Right lobe of liver (tissue), 6 donors: Measurements from ENCODE around the gene HOXD1. TPM values are rescaled to one million over a fixed set of nuclear protein-coding genes. Genes with fewer than 3 reads are reported as not detected.

Experiments used
- ATAC-seq, 4 donors: fragments of 200-7000 bp; cut with Tn5 transposase; one replicate each; pipeline ENCODE4 v1.9.1; 2020; ENCODE audit warnings: mild to moderate bottlenecking in 4 of 4, moderate library complexity in 4 of 4
- DNase-seq, 3 donors: peaks; one replicate each; pipeline ENCODE4 v3.0.0-alpha.2; 2020
- H3K27ac ChIP-seq, 3 donors: fragments of 200-600 bp; one replicate each; pipeline ENCODE4 v1.8.0; 2022
- H3K27me3 ChIP-seq, 2 donors: fragments of 200-600 bp; one replicate each; pipeline ENCODE4 v1.8.0; 2022
- H3K36me3 ChIP-seq, 4 donors: fragments of 200-600 bp; sonication (generic) in 1 of 4; one replicate each; pipeline versions ENCODE4 v1.5.1 to v1.8.0; 2017 to 2022; ENCODE audit warnings: control low read depth in 1 of 4
- H3K4me1 ChIP-seq, 4 donors: fragments of 200-600 bp; sonication (generic) in 1 of 4; one replicate each; pipeline versions ENCODE4 v1.5.1 to v1.8.0; 2017 to 2022; ENCODE audit warnings: control low read depth in 1 of 4
- H3K4me3 ChIP-seq, 3 donors: fragments of 200-600 bp; one replicate each; pipeline ENCODE4 v1.8.0; 2022
- H3K9me3 ChIP-seq, 4 donors: fragments of 200-600 bp; sonication (generic) in 1 of 4; one replicate each; pipeline versions ENCODE4 v1.5.1 to v1.8.0; 2017 to 2022; ENCODE audit warnings: control low read depth in 1 of 4
- CTCF ChIP-seq, 4 donors: fragments of 200-600 bp in 3 of 4; fragments of 450-650 bp in 1 of 4; IDR thresholded peaks; one replicate each; pipeline versions ENCODE4 v1.5.1 to v1.8.0; 2016 to 2022; ENCODE audit warnings: antibody characterized with exemption in 4 of 4, mild to moderate bottlenecking in 2 of 4
- POLR2A ChIP-seq: fragments of 450-650 bp; IDR thresholded peaks from one replicate; pipeline ENCODE4 v1.6.1; 2017; ENCODE audit warnings: antibody characterized with exemption, mild to moderate bottlenecking
- WGBS: methylation state at CpG from one replicate; pipeline ENCODE4 v1.1.6; 2018; ENCODE audit warnings: low coverage, low lambda C conversion rate; ENCODE audit not compliant: insufficient coverage; ENCODE audit errors: missing lambda C conversion rate; 5-methylcytosine and 5-hydroxymethylcytosine counted together
- intact Hi-C, 2 donors: fragments of 100-400 bp; cut with DNase I; formaldehyde crosslinking; loops; one replicate each; pipeline versions ENCODE4 v1.11.2 to v1.14.1; 2022
- total RNA-seq, 6 experiments: library from RNA; depleted of rRNA in 2 of 6; stranded (reverse); fragments of >200 nt in 2 of 6; fragmentation: NEBNext Ultra II Directional in 3 of 6; extraction: Animal tissue kit (Norgen Biotek cat#: 25700) in 3 of 6; gene quantifications; one replicate each; pipeline versions ENCODE4 v1.1.0 to v1.2.4, GENCODE V29; 2016 to 2023
- donor health status: DM: no; HTN: yes; CAD: no.
- donor health status: DM: no; HTN: no; CAD: no.
- donor health status: DM: no; HTN: no; CAD: no.
- donor health status: DM: no; HTN: yes; CAD: no.
- donor health status: DM: no; HTN: yes; CAD: no.

The HOXD1 gene
- total RNA-seq, 6 experiments from 2014 or later = not detected

GRCh38 chr2:176172895-176173566, 15.4 kb upstream of the HOXD1 start:
- Histone ChIP-seq H3K27me3 (peaks cover 20 to 59% of the 10 kb centered on the region in 2 donors), H3K27ac (no peak overlapping the region), H3K4me3 (no peak overlapping the region), H3K4me1 (no peaks in the 10 kb centered on the region), H3K9me3 (no peaks in the 10 kb centered on the region), H3K36me3 (no peaks in the 10 kb centered on the region)
- no peak for ATAC-seq
- intact Hi-C loops = no loop called here
- DNase-seq = no peak
- 15% methylated on average over 14 of the region's 14 CpGs for WGBS
- TF ChIP-seq CTCF (IDR thresholded peaks at IDR 0.05) (no peak), POLR2A (no peak)

- H3K27ac ChIP-seq = no peak overlapping the region
- TF ChIP-seq CTCF (IDR thresholded peaks at IDR 0.05) (no peak), POLR2A (no peak)
- no peaks in the 10 kb centered on the region for H3K4me1 ChIP-seq
- no peak overlapping the region for H3K4me3 ChIP-seq
- DNase-seq (no peak), ATAC-seq (no peak)
- intact Hi-C loops = no loop called here
- H3K27me3 ChIP-seq = peaks cover 25 to 58% of the 10 kb centered on the region in 2 donors
- H3K9me3 ChIP-seq = no peaks in the 10 kb centered on the region
- H3K36me3 ChIP-seq = no peaks in the 10 kb centered on the region
- 8% methylated on average over 7 of the region's 7 CpGs for WGBS
Observed at GRCh38 chr2:176173567-176174381, 14.7 kb upstream of the HOXD1 start.

GRCh38 chr2:176174382-176174823, 14.1 kb upstream of the HOXD1 start:
- H3K27me3 ChIP-seq = peaks cover 25 to 61% of the 10 kb centered on the region in 2 donors
- intact Hi-C loops = no loop called here
- no peak for DNase-seq
- H3K4me3 ChIP-seq = no peak overlapping the region
- H3K4me1 ChIP-seq = no peaks in the 10 kb centered on the region
- H3K36me3 ChIP-seq = no peaks in the 10 kb centered on the region
- under 1% methylated on average over 12 of the region's 14 CpGs for WGBS
- no peak for ATAC-seq
- TF ChIP-seq CTCF (IDR thresholded peaks at IDR 0.05) (no peak), POLR2A (no peak)
- H3K9me3 ChIP-seq = no peaks in the 10 kb centered on the region
- no peak overlapping the region for H3K27ac ChIP-seq

GRCh38 chr2:176174824-176175708, 13.4 kb upstream of the HOXD1 start:
- DNase-seq (no peak), ATAC-seq (peak; percentile 24 to 36 (median 28))
- Histone ChIP-seq H3K27me3 (peaks cover 25 to 64% of the 10 kb centered on the region in 2 donors), H3K4me3 (no peak overlapping the region), H3K36me3 (no peaks in the 10 kb centered on the region), H3K9me3 (no peaks in the 10 kb centered on the region), H3K4me1 (no peaks in the 10 kb centered on the region), H3K27ac (no peak overlapping the region)
- TF ChIP-seq POLR2A (no peak), CTCF (IDR thresholded peaks at IDR 0.05) (no peak)
- intact Hi-C loops = no loop called here
- WGBS = under 1% methylated on average over 20 of the region's 47 CpGs
